ENCODE measurements around the gene EGFL8. TPM values are rescaled to one million over a fixed set of nuclear protein-coding genes. Genes with fewer than 3 reads are reported as not detected.
A peak's percentile ranks its signal among the peaks of the same experiment; 100 is the strongest.

Gene EGFL8
- total RNA-seq, 4 donors from 2014 or later, result 7.3 to 66.5 (median 15.4) TPM

GRCh38 chr6:32154514-32155161 is 9.8 kb upstream of the EGFL8 start:
- TF ChIP-seq POLR2A (IDR thresholded peaks at IDR 0.05) (no peak), CTCF (IDR thresholded peaks at IDR 0.05) (peak in 1 of 2 donors; percentile 42)
- H3K27me3 ChIP-seq, result no peaks in the 10 kb centered on the region
- H3K4me1 ChIP-seq, result peaks cover 43% of the 10 kb centered on the region
- 4% methylated on average over 24 of the region's 34 CpGs for WGBS
- H3K27ac ChIP-seq, result peak overlapping the region; percentile 88
- peaks cover 30% of the 10 kb centered on the region for H3K36me3 ChIP-seq
- peak; percentile 79 to 83 for DNase-seq (ENCODE audit: low spot score in 2 of 2)
- peak overlapping the region; percentile 76 for H3K4me3 ChIP-seq
- no peaks in the 10 kb centered on the region for H3K9me3 ChIP-seq

GRCh38 chr6:32156891-32157290 is 7.5 kb upstream of the EGFL8 start:
- H3K4me1 ChIP-seq, result peaks cover 30% of the 10 kb centered on the region
- H3K4me3 ChIP-seq, result no peak overlapping the region
- no peaks in the 10 kb centered on the region for H3K27me3 ChIP-seq
- WGBS, result 93% methylated on average over 9 of the region's 9 CpGs
- H3K9me3 ChIP-seq, result no peaks in the 10 kb centered on the region
- H3K27ac ChIP-seq, result no peak overlapping the region
- TF ChIP-seq POLR2A (IDR thresholded peaks at IDR 0.05) (no peak), POLR2AphosphoS5 (IDR thresholded peaks at IDR 0.05) (no peak), CTCF (IDR thresholded peaks at IDR 0.05) (no peak), EP300 (IDR thresholded peaks at IDR 0.05) (no peak)
- H3K36me3 ChIP-seq, result peaks cover 40% of the 10 kb centered on the region
- no peak for DNase-seq (ENCODE audit: low spot score in 2 of 2)

- no peak overlapping the region for H3K4me3 ChIP-seq
- no peak overlapping the region for H3K27ac ChIP-seq
- DNase-seq (ENCODE audit: low spot score in 2 of 2), result no peak
- H3K27me3 ChIP-seq, result no peaks in the 10 kb centered on the region
- TF ChIP-seq CTCF (IDR thresholded peaks at IDR 0.05), result no peak
- no peak for TF ChIP-seq POLR2AphosphoS5 (IDR thresholded peaks at IDR 0.05)
- TF ChIP-seq EP300 (IDR thresholded peaks at IDR 0.05), result no peak
- TF ChIP-seq POLR2A (IDR thresholded peaks at IDR 0.05), result no peak
- peaks cover 52% of the 10 kb centered on the region for H3K36me3 ChIP-seq
- H3K4me1 ChIP-seq, result peaks cover 19% of the 10 kb centered on the region
- H3K9me3 ChIP-seq, result no peaks in the 10 kb centered on the region
Observed at GRCh38 chr6:32158052-32158451, 6.3 kb upstream of the EGFL8 start.

GRCh38 chr6:32163559-32164258 is 686 bp upstream of the EGFL8 start:
- Histone ChIP-seq H3K36me3 (peaks cover 72% of the 10 kb centered on the region), H3K27me3 (no peaks in the 10 kb centered on the region), H3K4me1 (no peaks in the 10 kb centered on the region), H3K9me3 (no peaks in the 10 kb centered on the region), H3K4me3 (no peak overlapping the region), H3K27ac (no peak overlapping the region)
- no peak for DNase-seq (ENCODE audit: low spot score in 2 of 2)
- WGBS, result 73% methylated on average over 7 of the region's 7 CpGs
- TF ChIP-seq EP300 (IDR thresholded peaks at IDR 0.05) (no peak), POLR2AphosphoS5 (IDR thresholded peaks at IDR 0.05) (no peak), CTCF (IDR thresholded peaks at IDR 0.05) (no peak), POLR2A (IDR thresholded peaks at IDR 0.05) (no peak)

- no peak overlapping the region for H3K4me3 ChIP-seq
- H3K36me3 ChIP-seq, result peaks cover 87% of the 10 kb centered on the region
- TF ChIP-seq EP300 (IDR thresholded peaks at IDR 0.05), result no peak
- TF ChIP-seq POLR2AphosphoS5 (IDR thresholded peaks at IDR 0.05), result no peak
- no peak for TF ChIP-seq CTCF (IDR thresholded peaks at IDR 0.05)
- TF ChIP-seq POLR2A (IDR thresholded peaks at IDR 0.05), result no peak
- H3K27ac ChIP-seq, result no peak overlapping the region
- no peaks in the 10 kb centered on the region for H3K27me3 ChIP-seq
- H3K4me1 ChIP-seq, result no peaks in the 10 kb centered on the region
- DNase-seq (ENCODE audit: low spot score in 2 of 2), result no peak
- WGBS, result 91% methylated on average over 24 of the region's 30 CpGs
- H3K9me3 ChIP-seq, result no peaks in the 10 kb centered on the region
Observed at GRCh38 chr6:32166411-32167061, 2.1 kb downstream of the EGFL8 start.

Data from suprapubic skin (tissue), 4 donors.